Measurements from ENCODE around the gene ARG1.
A peak's percentile ranks its signal among the peaks of the same experiment; 100 is the strongest.

The ARG1 gene

DNA sequence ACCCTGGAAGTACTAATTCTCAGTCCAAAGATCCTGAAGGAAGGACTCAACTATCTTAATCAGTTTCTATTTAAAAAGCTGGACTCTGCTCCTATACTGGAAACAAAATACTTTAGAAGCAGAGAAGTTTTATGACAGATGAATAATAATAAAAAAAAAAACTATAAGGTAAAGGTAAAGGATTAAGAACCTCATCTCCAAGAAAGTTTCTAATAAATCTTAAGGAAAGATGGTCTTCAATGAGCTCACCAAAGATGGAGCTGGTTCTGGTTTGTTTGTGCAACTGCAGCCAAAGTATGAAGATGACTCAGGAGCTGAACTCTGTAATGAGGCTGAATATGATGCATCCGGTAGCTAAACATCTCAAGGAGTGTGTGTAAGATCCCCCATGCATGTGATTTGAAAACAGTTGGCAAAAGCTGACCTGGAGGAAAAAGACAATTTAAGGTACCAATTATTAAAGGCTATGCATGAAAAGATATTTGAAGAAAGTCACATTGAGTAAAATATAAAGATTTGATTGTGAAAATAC is 29.8 kb downstream of the ARG1 start:
- TF ChIP-seq, protein P1, sequence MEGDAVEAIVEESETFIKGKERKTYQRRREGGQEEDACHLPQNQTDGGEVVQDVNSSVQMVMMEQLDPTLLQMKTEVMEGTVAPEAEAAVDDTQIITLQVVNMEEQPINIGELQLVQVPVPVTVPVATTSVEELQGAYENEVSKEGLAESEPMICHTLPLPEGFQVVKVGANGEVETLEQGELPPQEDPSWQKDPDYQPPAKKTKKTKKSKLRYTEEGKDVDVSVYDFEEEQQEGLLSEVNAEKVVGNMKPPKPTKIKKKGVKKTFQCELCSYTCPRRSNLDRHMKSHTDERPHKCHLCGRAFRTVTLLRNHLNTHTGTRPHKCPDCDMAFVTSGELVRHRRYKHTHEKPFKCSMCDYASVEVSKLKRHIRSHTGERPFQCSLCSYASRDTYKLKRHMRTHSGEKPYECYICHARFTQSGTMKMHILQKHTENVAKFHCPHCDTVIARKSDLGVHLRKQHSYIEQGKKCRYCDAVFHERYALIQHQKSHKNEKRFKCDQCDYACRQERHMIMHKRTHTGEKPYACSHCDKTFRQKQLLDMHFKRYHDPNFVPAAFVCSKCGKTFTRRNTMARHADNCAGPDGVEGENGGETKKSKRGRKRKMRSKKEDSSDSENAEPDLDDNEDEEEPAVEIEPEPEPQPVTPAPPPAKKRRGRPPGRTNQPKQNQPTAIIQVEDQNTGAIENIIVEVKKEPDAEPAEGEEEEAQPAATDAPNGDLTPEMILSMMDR (IDR thresholded peaks at IDR 0.05; ENCODE audit: low read depth, low read length): no peak
- peak; percentile 48 for DNase-seq (ENCODE audit: extremely low read depth, low read depth)

- DNase-seq (ENCODE audit: extremely low read depth, low read depth): no peak
- TF ChIP-seq, protein P1 (IDR thresholded peaks at IDR 0.05; ENCODE audit: low read depth, low read length): no peak
Measured at GRCh38 chr6:131613296-131613925, 40.4 kb downstream of the ARG1 start.

DNA sequence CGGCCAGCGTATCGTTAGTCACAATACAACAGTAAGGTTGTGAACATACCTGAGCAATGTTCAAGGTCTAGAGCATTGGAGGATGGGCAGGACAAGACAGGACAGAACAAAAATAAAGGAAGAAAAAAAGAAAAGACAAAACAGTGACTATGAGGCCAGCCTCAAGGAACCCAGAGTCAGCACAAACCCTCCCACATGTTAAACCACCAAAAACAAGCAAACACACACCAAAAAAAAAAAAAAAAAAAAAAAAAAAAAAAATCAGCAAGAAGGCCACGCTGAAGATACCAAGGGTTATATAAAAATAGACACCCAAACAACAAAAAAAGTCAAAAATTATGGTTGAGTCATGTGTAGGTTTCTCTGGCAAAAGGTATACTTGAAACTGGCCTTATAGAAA is 42.2 kb downstream of the ARG1 start:
- no peak for DNase-seq (ENCODE audit: extremely low read depth, low read depth)
- TF ChIP-seq, protein P1 (IDR thresholded peaks at IDR 0.05; ENCODE audit: low read depth, low read length): no peak

GRCh38 chr6:131627724-131628682 is 55.0 kb downstream of the ARG1 start, which contains the start of gene MED23:
TSS of gene MED23 (minus strand) at chr6:131628242. CDS start at chr6:131628049, 193 bp downstream.
- TF ChIP-seq, protein P1 (IDR thresholded peaks at IDR 0.05; ENCODE audit: low read depth, low read length): no peak; the same call in none of the 2 replicates
- DNase-seq (ENCODE audit: extremely low read depth, low read depth): peak; percentile 86

DNA sequence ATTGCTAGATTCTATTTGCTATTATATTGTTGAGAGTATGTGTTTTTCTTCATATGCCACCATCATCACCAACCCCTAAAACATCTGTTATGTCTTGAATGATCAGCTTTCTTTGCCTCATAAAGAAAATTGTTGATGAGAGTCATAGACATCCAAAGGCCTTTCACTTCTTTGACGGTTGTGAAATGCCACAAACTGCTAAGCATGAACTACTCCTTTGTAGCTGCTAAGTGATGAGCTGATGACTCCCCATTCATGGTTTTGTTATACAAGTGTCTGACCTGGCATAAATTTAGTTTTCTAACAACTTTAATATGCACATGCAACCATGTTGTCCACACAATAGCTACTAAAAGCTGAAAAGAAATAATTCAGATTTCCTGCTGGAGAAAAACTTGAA is 55.7 kb downstream of the ARG1 start:
- no peak for DNase-seq (ENCODE audit: extremely low read depth, low read depth)
- TF ChIP-seq, protein P1 (IDR thresholded peaks at IDR 0.05; ENCODE audit: low read depth, low read length): no peak

DNA sequence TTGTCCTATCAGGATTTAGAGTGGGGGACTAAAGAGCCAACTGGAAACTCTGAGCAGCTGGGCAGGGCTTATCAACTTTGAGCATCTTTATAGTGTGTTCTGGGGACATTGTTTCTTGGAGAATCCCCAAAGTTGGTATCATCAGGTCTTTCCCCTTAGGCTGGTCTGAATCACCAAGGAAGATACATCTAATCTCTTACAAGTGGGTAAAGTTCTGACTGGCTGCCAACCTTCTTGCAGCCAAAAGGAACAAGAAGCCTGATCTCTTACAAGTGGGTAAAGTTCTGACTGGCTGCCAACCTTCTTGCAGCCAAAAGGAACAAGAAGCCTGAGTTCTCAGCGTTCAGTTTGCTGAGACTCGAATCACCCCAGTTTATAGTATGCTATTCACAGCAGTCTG is 56.6 kb downstream of the ARG1 start:
- TF ChIP-seq, protein P1 (IDR thresholded peaks at IDR 0.05; ENCODE audit: low read depth, low read length): no peak
- DNase-seq (ENCODE audit: extremely low read depth, low read depth): no peak

Measured in AG09319 (cell line).